Measurements from ENCODE around the gene IGSF6.
"Not testable (repeated sequence)": the region's sequence is repeated elsewhere in the genome, so short reads cannot be mapped to it uniquely, and the experiment has no call there.

Gene IGSF6

DNA sequence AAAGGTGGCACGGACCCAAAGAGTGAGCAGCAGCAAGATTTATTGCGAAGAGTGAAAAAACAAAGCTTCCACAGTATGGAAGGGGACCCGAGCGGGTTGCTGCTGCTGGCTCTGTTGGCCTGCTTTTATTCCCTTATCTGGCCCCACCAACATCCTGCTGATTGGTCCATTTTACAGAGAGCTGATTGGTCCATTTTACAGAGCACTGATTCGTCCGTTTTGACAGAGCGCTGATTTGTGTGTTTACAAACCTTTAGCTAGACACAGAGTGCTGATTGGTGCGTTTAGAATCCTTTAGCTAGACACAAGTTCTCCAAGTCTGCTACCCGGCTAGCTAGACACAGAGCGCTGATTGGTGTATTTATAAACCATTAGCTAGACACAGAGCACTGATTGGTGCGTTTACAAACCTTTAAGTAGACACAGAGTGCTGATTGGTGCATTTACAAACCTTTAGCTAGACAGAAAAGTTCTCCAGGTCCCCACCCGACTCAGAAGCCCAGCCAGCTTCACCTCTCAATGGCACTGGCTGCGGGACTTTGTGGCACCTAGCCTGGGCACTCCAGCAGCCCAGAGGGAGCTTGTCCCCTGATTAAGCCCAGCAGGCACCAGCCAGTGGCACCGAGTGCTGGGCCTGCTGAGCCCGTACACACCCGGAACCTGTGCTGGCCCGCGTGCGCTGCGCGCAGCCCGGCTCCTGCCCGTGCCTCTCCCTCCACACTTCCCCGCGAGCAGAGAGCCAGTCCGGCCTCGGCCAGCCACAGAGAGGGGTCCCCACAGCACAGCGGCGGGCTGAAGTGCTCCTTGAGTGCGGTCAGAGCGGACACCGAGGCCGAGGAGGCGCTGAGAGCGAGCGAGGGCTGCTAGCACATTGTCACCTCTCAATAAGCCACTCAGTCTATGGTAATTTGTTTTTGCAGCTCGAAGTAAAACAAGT, 15.1 kb downstream of the IGSF6 start:
- DNase-seq (ENCODE audit: low read depth, low spot score), result no peak
- H3K4me3 ChIP-seq (ENCODE audit: low read depth, low read length), result no peak overlapping the region
- in situ Hi-C loops (cut with HindIII; ENCODE audit: low sequenced_read_pairs), result no loop called here
- TF ChIP-seq, protein P1, sequence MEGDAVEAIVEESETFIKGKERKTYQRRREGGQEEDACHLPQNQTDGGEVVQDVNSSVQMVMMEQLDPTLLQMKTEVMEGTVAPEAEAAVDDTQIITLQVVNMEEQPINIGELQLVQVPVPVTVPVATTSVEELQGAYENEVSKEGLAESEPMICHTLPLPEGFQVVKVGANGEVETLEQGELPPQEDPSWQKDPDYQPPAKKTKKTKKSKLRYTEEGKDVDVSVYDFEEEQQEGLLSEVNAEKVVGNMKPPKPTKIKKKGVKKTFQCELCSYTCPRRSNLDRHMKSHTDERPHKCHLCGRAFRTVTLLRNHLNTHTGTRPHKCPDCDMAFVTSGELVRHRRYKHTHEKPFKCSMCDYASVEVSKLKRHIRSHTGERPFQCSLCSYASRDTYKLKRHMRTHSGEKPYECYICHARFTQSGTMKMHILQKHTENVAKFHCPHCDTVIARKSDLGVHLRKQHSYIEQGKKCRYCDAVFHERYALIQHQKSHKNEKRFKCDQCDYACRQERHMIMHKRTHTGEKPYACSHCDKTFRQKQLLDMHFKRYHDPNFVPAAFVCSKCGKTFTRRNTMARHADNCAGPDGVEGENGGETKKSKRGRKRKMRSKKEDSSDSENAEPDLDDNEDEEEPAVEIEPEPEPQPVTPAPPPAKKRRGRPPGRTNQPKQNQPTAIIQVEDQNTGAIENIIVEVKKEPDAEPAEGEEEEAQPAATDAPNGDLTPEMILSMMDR (IDR thresholded peaks at IDR 0.05; ENCODE audit: low read depth, low read length), result no peak

DNA sequence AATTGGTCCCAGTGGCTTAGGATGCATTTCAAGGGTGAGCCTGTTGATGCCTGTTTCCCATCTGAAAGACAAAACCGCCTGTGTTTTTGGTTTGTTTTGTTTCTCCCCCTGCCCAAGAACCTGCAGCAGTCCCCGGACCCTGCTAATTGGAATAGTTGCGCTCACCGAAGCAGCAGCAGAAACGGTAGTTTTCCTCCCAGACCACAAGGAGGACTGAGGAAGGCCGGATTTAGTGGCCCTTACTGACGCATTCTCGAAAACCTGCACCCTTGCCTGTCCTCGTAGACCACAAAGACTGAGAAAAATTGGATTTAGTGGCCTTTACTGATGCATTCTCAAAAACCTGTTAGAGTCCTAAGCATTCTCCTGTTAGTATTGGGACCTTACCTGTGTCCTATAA, 16.7 kb downstream of the IGSF6 start:
- DNase-seq (ENCODE audit: low read depth, low spot score); H3K4me3 ChIP-seq (ENCODE audit: low read depth, low read length); in situ Hi-C loops (cut with HindIII; ENCODE audit: low sequenced_read_pairs): not testable (repeated sequence)

DNA sequence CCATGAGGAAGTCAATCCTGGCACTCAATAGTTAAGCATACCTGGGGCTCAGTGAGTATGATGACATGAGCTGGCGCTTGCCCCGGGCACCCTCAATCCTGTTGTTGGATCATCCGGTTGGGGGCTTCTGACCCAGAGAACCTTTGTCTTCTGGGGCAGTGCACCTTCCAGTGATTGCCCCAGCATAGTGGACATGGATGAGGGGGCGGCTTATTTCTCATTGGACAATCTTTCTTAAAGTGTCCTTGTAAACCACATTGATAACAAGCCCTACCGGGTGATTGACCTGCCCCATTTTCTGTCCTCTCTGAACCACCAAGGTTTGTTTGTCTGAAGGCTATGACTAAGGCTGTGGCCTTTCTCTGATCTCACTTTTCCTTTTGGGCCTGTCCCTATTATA, 18.2 kb downstream of the IGSF6 start:
- no peak overlapping the region for H3K4me3 ChIP-seq (ENCODE audit: low read depth, low read length)
- in situ Hi-C loops (cut with HindIII; ENCODE audit: low sequenced_read_pairs), result no loop called here
- no peak for DNase-seq (ENCODE audit: low read depth, low spot score)
- TF ChIP-seq, protein P1 (IDR thresholded peaks at IDR 0.05; ENCODE audit: low read depth, low read length), result no peak

DNA sequence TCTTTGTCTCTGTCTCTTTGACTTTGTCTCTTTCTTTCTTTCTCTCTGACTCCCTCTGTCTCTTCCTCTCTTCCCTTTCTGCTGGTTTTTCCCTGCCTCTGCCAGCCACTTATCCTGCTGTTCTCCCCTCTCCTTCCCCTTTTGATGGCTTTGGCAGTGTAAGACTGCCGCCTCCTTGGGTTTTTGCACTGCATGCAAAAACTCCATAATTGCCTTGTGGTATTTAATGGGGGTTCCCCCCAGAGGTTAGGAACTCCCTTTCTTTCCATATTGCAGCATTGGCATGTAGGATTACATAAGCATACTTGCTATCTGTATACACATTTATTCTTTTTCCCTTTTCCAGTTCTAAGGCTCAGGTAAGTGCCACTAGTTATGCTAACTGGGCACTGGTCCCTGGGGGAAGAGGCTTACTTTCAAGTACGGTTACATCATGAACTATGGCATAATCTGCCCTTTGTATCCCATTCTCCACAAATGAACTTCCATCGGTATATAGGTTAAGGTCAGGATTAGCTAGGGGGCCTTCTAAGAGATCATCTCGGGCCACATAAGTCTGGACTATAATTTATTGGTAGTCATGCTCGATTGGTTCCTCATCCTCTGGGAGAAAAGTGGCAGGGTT, 20.3 kb downstream of the IGSF6 start:
- in situ Hi-C loops (cut with HindIII; ENCODE audit: low sequenced_read_pairs); DNase-seq (ENCODE audit: low read depth, low spot score); H3K4me3 ChIP-seq (ENCODE audit: low read depth, low read length): not testable (repeated sequence)

DNA sequence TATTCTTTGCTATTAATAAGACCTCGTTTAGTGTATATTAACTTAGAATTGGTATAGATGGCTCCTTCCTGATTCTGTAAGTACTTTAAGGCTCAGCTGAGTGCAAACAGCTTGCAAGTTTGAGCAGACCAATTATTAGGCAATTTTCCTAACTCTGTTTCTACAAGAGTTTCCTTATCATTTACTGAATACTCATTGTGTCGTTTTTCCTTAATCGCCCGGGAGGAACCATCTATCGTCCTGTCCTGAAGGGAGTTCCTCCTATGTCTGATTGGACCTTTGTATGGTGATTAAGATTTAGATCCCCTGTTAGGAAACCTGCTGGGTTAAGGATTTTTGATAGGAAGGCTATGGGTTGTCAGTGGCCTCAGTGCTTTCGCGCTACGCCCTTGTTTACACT, 21.0 kb downstream of the IGSF6 start:
- DNase-seq (ENCODE audit: low read depth, low spot score); in situ Hi-C loops (cut with HindIII; ENCODE audit: low sequenced_read_pairs); H3K4me3 ChIP-seq (ENCODE audit: low read depth, low read length): not testable (repeated sequence)

DNA sequence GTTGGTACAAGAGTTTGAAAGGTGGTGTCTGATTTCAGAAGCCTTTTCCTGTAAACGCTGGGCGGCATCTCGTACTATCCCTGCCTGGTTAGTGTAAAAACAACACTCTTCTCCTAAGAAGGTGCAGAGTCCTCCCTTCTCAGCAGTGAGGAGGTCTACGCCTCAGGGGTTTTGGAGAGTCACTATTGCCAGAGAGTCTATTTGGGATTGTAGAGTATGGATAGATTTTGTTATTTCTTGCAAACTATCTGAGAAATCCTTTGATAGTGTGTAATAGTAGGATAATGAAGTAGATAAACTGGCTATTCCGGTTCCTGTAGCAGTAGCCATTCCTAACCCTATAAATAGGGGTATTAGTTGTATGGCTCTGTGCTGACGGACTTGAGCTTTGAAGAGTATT, 21.5 kb downstream of the IGSF6 start:
- in situ Hi-C loops (cut with HindIII; ENCODE audit: low sequenced_read_pairs); DNase-seq (ENCODE audit: low read depth, low spot score); H3K4me3 ChIP-seq (ENCODE audit: low read depth, low read length): not testable (repeated sequence)

DNA sequence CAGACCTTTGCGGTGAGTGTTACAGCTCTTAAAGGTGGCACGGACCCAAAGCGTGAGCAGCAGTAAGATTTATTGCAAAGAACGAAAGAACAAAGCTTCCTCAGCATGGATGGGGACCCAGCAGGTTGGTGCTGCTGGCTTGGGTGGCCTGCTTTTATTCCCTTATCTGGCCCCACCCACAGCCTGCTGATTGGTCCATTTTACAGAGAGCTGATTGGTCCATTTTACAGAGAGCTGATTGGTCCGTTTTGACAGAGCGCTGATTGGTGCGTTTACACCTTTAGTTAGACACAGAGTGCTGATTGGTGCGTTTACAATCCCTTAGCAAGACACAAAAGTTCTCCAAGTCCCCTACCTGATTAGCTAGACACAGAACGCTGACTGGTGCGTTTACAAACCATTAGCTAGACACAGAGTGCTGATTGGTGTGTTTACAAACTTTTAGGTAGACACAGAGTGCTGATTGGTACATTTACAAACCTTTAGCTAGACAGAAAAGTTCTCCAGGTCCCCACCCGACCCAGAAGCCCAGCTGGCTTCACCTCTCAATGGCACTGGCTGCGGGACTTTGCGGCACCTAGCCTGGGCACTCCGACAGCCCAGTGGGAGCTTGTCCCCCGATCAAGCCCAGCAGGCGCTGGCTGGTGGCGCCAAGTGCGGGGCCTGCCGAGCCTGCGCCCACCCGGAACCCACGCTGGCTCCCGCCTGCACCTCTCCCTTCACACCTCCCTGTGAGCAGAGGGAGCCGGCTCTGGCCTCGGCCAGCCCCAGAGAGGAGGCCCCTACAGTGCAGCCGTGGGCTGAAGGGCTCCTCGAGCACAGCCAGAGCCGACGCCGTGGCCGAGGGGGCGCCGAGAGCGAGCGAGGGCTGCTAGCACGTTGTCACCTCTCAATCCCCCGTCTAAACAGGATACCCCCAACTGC, 22.5 kb downstream of the IGSF6 start:
- DNase-seq (ENCODE audit: low read depth, low spot score); in situ Hi-C loops (cut with HindIII; ENCODE audit: low sequenced_read_pairs); H3K4me3 ChIP-seq (ENCODE audit: low read depth, low read length): not testable (repeated sequence)

DNA sequence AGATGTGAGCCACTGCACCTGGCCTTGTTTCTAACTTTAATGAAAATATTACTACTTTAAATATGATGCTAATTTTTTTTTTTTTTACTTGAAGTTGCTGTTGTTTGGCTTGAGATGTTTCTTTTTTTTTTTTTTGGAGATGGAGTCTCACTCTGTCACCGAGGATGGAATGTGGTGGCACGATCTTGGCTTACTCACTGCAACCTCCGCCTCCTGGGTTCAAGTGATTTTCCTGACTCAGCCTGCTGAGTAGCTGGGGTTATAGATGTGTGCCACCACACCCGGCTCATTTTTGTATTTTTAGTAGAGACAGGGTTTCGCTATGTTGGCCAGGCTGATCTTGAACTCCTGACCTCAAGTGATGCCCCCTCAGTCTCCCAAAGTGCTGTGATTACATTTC, 23.6 kb downstream of the IGSF6 start:
- DNase-seq (ENCODE audit: low read depth, low spot score), result no peak
- in situ Hi-C loops (cut with HindIII; ENCODE audit: low sequenced_read_pairs), result no loop called here
- TF ChIP-seq, protein P1 (IDR thresholded peaks at IDR 0.05; ENCODE audit: low read depth, low read length), result no peak
- H3K4me3 ChIP-seq (ENCODE audit: low read depth, low read length), result no peak overlapping the region

Data from astrocyte of the spinal cord (primary cell).